DMS114 treated with DMSO at 0.1 percent for 48 hours (cell line): ENCODE results near the gene UVSSA.
"Not testable (repeated sequence)": the region's sequence is repeated elsewhere in the genome, so short reads cannot be mapped to it uniquely, and the experiment has no call there.

Experiments
- DNase-seq: peaks from one replicate; lab custom pipeline; 2025; ENCODE audit not compliant: unreplicated experiment; lab: John Stamatoyannopoulos, UW

The UVSSA gene

DNA sequence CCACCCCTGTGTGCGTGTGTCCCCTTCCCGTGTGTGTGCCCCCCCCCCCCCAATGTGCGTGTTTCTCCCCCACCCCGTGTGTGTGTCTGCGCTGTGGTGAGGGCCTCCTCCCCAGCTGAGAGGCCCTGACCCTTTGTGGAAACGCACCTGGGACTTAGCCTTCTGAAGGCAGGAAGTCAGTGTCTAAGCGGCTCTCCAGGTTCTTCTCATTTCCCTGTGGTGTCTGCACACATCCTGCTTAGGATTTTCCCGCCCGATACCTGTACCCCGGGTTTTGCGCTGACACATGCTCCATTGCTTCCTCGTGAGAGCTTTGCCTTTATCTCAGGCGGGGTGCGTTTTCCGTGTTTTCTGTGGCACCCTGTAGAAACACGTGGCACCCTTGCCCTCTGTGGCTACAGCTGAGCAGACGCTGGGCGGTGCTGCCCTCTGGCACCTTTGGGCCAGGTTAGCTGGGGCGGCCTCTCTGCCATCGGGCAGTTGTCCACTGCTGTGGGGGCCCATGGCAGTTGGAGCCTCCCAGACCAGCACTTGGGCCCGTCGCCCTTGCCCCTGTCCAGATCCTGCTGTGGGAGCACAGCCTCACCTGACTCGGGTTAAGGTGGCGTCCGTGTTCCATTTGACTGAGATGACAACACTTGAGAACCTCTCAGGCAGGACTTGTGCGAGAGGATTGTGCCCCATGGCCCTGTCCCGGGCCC is 31.0 kb upstream of the UVSSA start:
- no peak for DNase-seq

DNA sequence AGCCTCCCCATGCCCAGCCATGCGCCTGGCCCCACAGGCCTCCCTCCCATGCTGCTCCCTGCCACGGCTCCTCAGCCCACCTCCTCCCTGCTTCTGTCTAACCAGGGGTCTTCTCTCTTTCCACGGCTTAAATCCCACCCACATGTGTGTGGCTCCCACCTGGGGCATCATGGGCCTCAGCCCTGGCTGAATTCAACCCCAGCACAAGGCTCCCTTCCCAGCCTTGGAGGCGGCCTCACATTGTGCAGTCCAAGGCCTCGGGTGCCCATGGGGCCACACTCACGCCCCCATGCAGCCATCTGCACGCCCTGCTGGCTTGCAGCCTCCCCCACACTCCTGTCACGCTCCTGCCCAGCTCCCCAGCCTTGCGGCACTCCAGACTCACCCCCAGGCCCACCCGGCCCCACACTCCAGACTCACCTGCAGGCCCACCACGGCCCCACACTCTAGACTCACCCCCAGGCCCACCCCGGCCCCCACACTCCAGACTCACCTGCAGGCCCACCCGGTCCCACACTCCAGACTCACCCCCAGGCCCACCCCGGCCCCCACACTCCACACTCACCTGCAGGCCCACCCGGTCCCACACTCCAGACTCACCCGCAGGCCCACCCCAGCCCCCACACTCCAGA is 30.4 kb upstream of the UVSSA start:
- DNase-seq: no peak

DNA sequence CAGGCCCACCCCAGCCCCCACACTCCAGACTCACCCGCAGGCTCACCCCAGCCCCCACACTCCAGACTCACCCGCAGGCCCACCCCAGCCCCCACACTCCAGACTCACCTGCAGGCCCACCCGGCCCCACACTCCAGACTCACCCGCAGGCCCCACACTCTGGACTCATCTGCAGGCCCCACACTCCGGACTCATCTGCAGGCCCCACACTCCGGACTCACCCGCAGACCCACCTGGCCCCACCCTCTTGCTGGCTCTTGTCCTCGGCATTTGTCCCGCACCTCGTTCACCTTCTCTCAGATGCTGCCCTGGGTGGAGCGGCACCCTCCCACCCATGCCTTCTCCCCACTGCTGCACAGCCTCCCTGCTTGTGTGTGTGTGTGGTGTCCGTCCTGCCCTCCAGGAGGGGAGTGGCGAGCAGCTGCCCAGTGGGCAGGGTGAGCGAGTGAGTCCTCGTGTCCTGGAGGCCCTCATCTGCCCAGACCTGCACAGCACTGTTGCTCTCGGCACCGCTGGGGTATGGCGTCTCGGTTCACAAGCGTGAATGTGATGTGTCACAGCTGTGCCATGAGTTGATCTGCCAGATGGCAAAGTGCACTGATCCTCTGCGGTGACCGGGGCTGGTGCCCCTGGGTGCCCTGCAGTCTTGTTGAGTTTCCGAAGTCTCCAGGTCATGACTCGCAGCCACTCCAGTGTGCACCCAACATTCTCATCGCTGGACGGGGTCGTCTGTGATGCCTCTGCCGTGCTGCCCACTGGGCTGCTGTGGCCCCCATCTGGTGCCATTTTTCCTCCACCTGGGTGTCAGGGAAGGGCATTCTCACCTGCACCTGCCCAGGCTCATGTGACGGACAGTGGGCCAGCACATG is 29.6 kb upstream of the UVSSA start:
- DNase-seq: no peak

DNA sequence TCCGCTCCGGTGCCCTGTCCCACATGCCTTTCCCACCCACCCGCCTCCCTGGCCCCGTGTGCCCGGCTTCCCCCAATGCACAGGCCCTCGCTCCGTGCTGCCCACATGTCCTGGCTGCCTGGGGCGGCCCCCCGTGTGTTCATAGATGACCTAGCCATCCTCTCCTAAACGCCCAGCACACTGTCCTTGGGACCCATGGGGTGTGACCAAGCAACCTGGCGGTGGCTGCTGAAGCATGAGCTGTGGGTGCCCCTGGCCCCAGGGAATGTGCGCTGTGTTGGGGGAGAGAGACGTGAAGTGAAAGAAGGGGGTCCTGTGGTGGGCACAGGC is 29.0 kb upstream of the UVSSA start:
- no peak for DNase-seq

DNA sequence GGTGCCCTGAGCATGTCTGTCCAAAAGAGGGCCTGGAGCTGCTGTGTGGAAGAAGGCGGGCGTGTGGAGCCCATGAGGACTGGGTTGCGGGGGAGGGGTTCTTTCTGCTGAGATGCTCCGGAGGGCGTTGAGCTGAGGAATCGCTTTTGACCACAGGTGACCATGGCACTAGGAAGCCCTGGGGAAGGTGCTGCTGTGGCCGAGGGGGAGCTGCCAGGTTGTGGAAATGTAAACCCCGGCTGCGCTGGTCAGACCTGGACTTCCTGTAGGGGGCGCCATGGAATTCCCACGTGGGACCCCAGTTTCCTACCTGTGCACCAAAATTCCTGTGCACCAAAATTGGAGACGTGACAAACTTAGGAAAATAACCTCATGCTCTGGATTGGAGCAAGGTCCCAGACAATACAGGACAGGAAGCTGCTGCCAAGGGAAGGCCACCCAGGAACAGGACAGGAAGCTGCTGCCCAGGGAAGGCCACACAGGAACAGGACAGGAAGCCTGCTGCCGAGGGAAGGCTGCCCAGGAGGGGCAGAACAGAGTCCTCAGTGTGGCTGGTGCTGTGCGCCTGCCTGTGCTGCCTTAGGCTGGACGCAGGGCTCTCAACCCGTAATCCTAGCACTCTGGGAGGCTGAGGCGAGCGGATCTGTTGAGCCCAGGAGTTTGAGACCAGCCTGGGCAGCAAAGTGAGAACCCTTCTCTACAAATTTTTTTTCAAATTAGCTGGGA is 28.4 kb upstream of the UVSSA start:
- DNase-seq: no peak

DNA sequence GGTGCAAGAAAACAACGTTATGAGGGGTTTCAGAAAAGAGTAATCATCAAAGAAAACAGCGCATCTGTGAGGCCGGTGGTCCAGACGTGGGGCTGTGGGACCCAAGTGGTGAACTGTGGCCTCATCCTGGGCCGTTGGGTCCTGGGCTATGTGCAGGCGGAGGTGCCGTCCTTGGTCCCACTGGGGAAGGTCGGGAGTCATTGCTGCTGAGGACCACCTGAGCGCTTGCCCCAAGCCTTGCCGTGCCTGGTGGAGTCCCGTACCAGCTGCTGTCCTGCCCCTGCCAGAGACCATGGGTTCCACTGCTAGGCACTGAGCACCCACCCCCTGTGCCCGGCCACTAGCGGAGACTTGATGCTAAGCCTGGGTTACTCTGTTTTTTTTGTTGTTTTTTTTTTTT is 25.5 kb upstream of the UVSSA start:
- no peak for DNase-seq

DNA sequence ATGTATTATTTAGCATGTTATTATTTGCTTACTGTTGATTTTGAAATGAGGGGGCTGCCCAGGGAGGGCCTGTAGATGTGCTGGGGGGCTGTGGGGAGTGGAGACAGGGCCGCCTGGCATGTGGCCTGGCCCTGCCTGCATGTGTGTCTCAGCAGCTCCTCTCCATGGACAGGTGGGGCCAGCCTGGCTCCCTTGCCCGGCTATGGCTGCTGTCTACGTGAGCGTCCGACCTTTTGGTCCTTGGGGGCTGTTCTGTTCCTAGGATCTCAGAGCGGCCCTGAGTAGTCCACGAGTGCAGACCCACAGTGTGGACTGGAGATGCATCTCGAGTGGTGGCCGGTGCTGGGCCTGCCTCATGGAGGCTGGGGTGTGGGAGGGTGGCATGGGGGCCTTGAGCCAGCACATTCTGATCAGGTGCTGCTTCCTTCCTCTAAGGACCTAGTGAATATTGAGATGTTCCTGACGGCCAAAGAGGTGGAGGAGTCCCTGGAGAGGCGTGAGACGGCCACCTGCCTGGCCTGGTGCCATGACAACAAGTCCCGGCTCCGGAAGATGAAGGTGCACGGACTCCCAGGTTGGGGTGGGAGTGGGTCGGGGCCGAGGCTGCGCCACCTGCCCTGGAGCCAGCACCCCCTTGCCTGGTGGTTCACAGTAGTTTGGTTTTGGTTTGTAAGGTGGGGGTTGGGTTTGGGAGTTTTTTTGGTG is 24.9 kb upstream of the UVSSA start:
- DNase-seq: no peak

DNA sequence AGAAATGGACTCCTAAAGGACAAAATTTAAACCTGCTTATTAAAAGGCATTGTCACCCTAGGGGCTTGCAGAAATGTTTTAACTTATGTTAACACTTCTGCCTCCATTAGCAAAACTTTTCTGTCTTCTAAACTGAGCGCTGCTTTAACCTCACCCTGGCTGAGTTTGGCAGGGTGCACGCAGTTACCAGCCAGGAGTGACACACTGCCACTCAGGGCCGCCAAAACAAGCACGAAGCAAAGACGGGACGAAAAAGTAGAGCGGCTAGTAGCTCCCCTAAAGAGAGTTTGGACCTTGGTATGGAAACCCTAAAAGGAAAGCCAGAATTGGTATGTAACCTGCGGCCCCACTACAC is 23.8 kb upstream of the UVSSA start:
- DNase-seq: no peak

DNA sequence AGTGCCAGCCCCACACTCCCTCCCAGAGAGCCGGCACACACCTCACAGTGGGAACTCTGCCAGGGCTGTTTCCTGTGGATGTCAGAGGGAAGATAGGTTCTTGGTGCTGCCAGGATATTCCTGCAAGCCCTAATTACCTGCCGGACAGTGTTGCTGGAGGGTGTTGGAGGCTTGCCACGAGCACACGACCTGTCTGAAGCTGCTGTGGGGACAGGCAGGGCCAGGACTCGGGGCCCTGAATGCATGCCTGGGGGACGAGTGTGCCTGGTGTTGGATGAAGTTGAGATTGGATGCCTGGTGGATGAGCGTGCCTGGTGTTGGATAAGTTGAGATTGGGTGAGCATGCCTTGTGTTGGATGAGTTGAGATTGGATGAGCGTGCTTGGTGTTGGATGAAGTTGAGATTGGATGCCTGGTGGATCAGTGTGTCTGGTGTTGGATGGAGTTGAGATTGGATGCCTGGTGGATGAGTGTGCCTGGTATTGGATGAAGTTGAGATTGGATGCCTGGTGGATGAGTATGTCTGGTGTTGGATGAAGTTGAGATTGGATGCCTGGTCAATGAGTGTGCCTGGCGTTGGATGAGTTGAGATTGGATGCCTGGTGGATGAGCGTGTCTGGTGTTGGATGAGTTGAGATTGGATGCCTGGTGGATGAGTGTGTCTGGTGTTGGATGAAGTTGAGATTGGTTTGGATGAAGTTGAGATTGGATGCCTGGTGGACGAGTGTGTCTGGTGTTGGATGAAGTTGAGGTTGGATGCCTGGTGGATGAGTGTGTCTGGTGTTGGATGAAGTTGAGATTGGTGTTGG is 23.2 kb upstream of the UVSSA start:
- no peak for DNase-seq

DNA sequence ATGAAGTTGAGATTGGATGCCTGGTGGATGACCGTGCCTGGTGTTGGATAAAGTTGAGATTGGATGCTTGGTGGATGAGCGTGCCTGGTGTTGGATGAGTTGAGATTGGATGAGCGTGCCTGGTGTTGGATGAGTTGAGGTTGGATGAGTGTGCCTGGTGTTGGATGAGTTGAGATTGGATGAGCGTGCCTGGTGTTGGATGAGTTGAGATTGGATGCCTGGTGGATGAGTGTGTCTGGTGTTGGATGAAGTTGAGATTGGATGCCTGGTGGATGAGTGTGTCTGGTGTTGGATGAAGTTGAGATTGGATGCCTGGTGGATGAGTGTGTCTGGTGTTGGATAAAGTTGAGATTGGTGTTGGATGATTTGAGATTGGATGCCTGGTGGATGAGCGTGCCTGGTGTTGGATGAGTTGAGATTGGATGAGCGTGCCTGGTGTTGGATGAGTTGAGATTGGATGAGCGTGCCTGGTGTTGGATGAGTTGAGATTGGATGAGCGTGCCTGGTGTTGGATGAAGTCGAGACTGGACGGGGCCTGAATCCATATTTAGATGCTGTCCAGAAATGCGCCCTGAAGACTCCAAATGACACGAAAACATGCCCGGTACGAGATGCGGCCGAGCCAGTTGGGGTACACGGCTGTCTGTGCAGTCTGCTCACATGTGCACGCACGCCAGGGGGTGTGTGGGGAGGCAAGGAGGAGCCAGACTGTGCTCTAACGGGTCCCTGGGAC is 22.4 kb upstream of the UVSSA start:
- not testable (repeated sequence) for DNase-seq

DNA sequence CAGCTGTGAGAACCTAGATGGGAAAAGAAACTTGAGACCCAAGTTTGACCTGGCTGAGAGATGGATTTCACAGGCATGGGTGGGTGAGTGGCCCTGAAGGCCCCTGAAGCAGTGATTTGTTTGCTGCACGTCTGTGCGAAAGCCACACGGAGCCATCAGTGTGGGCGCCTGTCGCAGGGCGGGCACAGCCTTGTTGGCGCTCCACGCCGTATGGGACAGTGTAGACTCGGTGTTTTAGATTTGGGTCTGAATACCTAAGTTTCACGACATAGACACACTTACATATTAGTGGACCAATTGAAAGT is 21.9 kb upstream of the UVSSA start:
- no peak for DNase-seq

DNA sequence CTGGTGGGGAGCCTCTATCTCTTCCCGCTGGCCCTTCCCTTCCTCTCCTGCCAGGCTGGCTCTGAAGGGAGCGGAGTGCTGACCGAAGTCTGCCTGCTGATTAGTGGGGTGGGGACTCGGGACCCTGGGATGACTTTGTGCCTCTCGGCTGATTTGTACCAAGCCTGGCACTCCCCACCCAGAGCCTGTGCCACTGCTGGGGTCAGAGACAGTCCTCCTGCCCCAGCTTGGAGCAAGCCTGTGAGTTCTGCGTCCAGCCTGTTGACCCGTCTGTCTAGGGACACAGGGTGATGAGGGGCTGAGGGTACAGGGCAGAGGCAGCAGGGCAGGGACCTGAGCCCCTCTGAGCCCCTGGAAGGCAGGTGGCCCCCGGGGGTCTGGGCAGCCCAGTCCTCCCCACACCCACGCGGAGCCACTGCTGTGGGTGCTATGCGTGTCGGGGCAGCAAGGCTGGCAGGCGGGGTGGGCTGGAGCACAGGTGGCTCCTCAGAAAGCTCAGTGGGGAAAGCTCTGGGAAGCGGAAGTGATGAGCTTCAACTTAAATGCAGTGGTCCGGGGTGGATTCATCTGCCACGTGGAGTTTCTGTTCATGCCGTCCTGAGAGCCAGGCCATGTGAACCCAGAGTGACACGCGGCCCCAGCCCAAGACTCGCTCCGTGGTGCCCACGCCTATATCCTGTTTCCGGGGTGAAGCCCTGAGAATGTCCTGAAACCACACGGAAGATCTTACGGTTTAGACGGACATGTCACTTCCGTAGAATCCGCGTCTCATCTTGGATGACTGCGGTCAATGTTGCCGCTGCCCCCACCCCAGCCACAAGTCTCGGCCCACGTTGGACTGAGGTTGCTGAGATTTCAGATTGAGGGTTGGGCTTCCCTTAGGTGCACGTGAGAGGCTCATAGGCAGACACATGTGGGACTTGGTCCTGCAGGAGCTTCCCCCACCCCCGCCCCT is 21.1 kb upstream of the UVSSA start:
- no peak for DNase-seq

DNA sequence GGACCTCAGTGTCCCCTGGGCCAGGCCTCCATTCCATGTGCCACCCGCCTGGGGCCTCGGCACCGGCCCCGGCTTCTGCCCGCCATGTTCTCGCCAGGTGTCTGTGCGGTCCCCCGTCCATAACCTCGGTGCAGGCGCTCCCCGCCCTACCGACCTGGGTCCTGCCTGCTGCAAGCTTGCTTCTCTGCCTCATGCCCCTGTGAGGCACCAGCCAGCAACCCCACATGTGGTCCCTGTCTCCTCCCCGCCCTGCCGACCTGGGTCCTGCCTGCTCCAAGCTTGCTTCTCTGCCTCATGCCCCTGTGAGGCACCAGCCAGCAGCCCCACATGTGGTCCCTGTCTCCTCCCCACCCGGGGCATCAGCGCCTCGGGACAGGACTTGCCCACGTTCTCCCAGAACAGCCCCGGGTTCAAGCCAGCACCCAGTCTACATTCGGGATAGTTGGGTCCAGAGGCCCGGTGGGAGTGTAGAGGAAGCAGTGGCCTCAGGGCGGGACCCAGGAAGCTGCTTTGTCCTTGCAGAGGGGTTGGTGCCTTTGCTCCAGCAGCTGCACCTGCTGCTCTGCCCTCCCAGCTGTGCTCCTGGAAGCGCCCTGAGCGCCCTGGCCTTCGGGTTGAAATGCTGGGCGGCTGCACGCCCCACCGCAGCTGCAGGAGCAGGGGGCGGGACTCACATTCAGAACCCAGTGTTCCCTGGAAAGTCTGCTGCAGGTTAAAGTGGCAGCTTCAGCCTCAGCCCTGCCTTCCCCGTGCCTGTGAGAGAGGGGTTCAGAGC is 20.1 kb upstream of the UVSSA start:
- DNase-seq: no peak

DNA sequence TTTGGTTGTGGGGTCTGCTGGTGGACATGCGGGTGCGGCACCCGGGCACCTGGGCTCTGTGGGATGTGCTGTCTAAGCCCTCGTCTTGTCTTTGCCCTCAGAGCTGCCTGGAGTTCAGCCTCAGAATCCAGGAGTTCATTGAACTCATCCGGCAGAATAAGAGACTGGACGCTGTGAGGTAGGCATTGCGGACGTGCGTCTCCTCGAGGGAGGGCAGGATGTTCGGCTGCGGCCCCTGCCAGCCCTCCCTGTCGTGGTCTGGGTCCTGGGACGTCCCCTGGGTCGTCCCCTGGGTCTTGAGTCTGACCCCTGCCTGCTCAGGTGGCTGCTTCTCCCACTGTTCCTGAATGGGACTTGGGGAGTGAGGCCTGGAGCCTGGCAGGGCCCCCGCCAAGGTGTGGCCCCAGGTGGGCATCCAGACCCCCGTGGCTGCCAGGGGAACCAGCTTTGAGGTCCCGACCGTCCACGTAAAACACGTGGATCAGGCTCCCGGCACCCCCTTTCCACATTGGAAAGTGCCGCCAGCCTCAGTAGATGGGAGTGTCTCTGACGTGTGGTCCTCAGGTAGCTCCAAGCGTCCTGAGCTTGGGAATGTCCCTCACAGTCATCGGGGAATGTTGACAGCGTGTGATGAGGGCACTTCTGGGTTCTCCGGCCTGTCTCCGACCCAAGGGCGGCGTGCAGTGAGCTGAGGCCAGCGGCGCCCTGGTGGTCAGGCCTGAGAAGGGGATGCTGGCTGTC is 19.3 kb upstream of the UVSSA start:
- no peak for DNase-seq

DNA sequence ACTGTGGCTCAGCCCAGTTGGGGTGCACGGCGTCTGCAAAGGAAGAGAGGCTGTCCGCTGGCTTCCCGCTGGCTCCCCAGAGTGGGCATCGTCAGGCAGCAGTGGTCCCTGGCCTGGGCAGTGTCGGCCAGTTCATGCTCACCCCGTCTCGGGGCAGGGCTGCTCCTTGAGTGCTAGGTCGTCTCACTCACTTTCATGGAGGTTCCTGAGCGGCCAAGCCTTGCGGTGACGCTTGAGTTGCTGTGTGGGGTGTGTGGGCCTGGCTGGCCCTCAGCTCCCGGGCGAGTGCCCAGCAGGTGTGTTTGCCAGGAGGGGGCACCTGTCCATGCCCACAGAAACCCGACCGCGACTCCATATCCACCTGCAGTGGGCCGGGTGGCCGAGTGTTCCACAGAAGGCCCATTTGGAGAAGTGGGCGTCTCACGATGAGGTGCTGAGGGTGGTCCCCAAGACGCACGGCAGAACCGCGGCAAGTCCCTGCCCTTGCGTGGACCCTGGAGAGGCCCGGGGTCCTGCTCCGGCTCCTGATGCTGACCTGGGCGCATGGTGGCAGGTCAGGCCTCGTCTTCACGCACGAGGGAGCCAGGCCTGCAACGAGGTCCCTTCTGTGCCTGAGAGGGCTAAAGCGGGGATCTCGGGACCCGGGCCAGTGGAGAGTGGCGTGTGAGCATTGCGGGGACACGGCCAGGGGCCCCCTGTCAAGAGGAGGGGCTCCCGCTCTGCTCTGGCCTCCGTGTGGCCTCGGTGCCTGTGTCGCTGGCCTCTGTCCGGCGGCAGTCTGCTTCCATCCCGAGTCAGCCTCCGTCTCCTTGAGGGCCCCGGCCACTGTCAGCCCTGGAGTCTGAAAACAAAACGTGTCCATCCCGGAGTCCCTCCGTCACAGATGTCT is 18.5 kb upstream of the UVSSA start:
- DNase-seq: no peak
